HT1080 (cell line): ENCODE measurements around the gene MRPL37. TPM values are rescaled to one million over a fixed set of nuclear protein-coding genes. Genes with fewer than 3 reads are reported as not detected.

Experiments used
- DNase-seq: peaks from one replicate; pipeline ENCODE4 v3.0.0-alpha.2; 2015; ENCODE audit warnings: low read depth
- total RNA-seq: library from RNA; depleted of rRNA; stranded (reverse); fragments of >200 nt; shearing (Covaris generic); gene quantifications from 2 replicates; pipeline ENCODE4 v1.2.3, GENCODE V29; 2014; rRNA removed

Gene MRPL37
- total RNA-seq, 1 experiment from 2014 or later, result 158 TPM

- no peak for DNase-seq
Measured at GRCh38 chr1:54263601-54264226, 63.7 kb downstream of the MRPL37 start.

DNA sequence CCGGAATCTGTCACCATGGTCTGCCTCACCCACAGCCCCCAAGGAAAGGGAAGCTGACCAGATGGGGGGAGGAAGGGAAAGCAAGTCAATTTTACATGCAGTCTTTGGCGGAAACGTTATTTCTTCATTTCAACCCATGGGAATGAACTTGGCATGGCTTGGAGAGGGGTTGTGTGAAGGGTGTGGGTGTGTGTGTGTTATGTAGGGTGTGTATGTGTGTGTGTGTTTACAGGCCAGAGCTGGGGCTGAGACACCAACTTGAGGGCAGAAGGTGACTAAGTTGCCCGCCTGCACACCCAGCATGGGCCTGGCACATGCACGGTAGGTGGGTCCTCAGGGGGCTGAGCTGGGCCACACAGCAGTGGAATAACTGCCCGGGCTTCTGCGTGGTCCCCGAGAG, 65.2 kb downstream of the MRPL37 start:
- DNase-seq, result no peak

- DNase-seq, result no peak
Measured at GRCh38 chr1:54265659-54266058, 65.7 kb downstream of the MRPL37 start.

DNA sequence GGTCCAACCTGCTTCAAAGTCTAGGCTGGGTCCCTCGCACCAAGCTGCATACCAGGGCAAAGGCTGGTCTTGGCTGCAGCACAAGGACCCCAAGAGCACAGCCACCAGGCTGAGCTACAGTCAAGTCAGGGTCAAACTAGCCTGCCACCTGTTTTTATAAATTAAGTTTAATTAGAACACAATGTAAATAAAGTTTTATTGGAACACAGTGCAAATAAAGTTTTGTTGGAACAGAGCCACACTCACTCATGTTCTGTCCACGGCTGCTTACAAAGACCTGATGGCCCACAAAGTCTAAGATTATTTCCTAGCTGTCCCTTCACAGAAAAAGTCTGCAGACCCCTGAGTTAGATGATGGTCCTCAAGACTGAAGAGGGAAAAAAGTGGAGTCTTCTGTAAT, 66.2 kb downstream of the MRPL37 start:
- DNase-seq, result no peak

- DNase-seq, result no peak
Measured at GRCh38 chr1:54266908-54267307, 66.9 kb downstream of the MRPL37 start.

Other genes starting within 250 kb of the MRPL37 start
- gene LDLRAD1, start 182.0 kb upstream of the MRPL37 start, total RNA-seq, result not detected in 2 replicates
- 208 and 262 TPM in 2 replicates for gene TMEM59, start 147.0 kb upstream of the MRPL37 start, total RNA-seq
- 5.5 and 6.1 TPM in 2 replicates for gene TCEANC2, start 146.6 kb upstream of the MRPL37 start, total RNA-seq
- not detected in 2 replicates for gene CDCP2, start 47.2 kb upstream of the MRPL37 start, total RNA-seq
- 6.3 and 6.7 TPM in 2 replicates for gene CYB5RL, start 137 bp upstream of the MRPL37 start, total RNA-seq
- 28.9 and 44.1 TPM in 2 replicates for gene SSBP3, start 206.2 kb downstream of the MRPL37 start, total RNA-seq